Mucosa of rectum (tissue), 2 donors: ENCODE data around the gene EML1.

Experiments used
- H3K27ac ChIP-seq, 2 donors: one replicate each; pipeline ENCODE4 v1.7.0; 2013; ENCODE audit warnings: inconsistent platforms in 2 of 2, low read depth in 2 of 2, low read length in 2 of 2
- H3K27me3 ChIP-seq, 2 donors: one replicate each; pipeline ENCODE4 v1.7.0; 2013; ENCODE audit warnings: low read length in 2 of 2; ENCODE audit not compliant: control insufficient read depth in 2 of 2, insufficient read depth in 2 of 2
- H3K36me3 ChIP-seq, 2 donors: one replicate each; pipeline ENCODE4 v1.7.0; 2013; ENCODE audit warnings: low read length in 2 of 2; ENCODE audit not compliant: control insufficient read depth in 2 of 2, insufficient read depth in 2 of 2
- H3K4me1 ChIP-seq, 2 donors: one replicate each; pipeline ENCODE4 v1.7.0; 2013; ENCODE audit warnings: low read length in 2 of 2, mild to moderate bottlenecking in 1 of 2; ENCODE audit not compliant: control insufficient read depth in 2 of 2, insufficient read depth in 2 of 2
- H3K4me3 ChIP-seq, 2 donors: one replicate each; pipeline ENCODE4 v1.7.0; 2013; ENCODE audit warnings: low read length in 2 of 2
- H3K9ac ChIP-seq, 2 donors: one replicate each; pipeline ENCODE4 v1.7.0; 2013; ENCODE audit warnings: low read length in 2 of 2, low read depth in 1 of 2, mild to moderate bottlenecking in 1 of 2
- H3K9me3 ChIP-seq, 2 donors: one replicate each; pipeline ENCODE4 v1.7.0; 2013; ENCODE audit warnings: low read length in 2 of 2; ENCODE audit not compliant: control insufficient read depth in 2 of 2
- donor health status: healthy.
- donor health status: Normal muscosa, but diverticular disease.

The EML1 gene

GRCh38 chr14:99891266-99891665, 98.1 kb downstream of the EML1 start:
- Histone ChIP-seq H3K4me3 (no peak overlapping the region), H3K9me3 (no peaks in the 10 kb centered on the region), H3K27me3 (no peaks in the 10 kb centered on the region), H3K36me3 (no peaks in the 10 kb centered on the region), H3K9ac (no peak overlapping the region), H3K27ac (no peak overlapping the region), H3K4me1 (no peaks in the 10 kb centered on the region)

- no peak overlapping the region for H3K27ac ChIP-seq
- H3K4me1 ChIP-seq: no peaks in the 10 kb centered on the region
These were observed 98.7 kb downstream of the EML1 start for GRCh38 chr14:99891900-99892299.

GRCh38 chr14:99892406-99892805, 99.2 kb downstream of the EML1 start:
- H3K27me3 ChIP-seq: no peaks in the 10 kb centered on the region
- H3K27ac ChIP-seq: no peak overlapping the region
- H3K36me3 ChIP-seq: no peaks in the 10 kb centered on the region
- no peak overlapping the region for H3K4me3 ChIP-seq
- no peaks in the 10 kb centered on the region for H3K9me3 ChIP-seq
- no peak overlapping the region for H3K9ac ChIP-seq
- H3K4me1 ChIP-seq: no peaks in the 10 kb centered on the region

More at GRCh38 chr14:99891900-99892299, 98.7 kb downstream of the EML1 start:
- H3K36me3 ChIP-seq: no peaks in the 10 kb centered on the region
- H3K4me3 ChIP-seq: no peak overlapping the region
- no peak overlapping the region for H3K9ac ChIP-seq
- H3K27me3 ChIP-seq: no peaks in the 10 kb centered on the region
- no peaks in the 10 kb centered on the region for H3K9me3 ChIP-seq

GRCh38 chr14:99896361-99896760, 103.1 kb downstream of the EML1 start:
- Histone ChIP-seq H3K27ac (no peak overlapping the region), H3K4me1 (no peaks in the 10 kb centered on the region), H3K9me3 (no peaks in the 10 kb centered on the region), H3K9ac (no peak overlapping the region), H3K36me3 (no peaks in the 10 kb centered on the region), H3K4me3 (no peak overlapping the region), H3K27me3 (no peaks in the 10 kb centered on the region)

- H3K27me3 ChIP-seq: no peaks in the 10 kb centered on the region
- no peaks in the 10 kb centered on the region for H3K9me3 ChIP-seq
- H3K9ac ChIP-seq: no peak overlapping the region
- H3K36me3 ChIP-seq: no peaks in the 10 kb centered on the region
- H3K4me1 ChIP-seq: no peaks in the 10 kb centered on the region
- no peak overlapping the region for H3K4me3 ChIP-seq
- H3K27ac ChIP-seq: no peak overlapping the region
These were observed 106.5 kb downstream of the EML1 start for GRCh38 chr14:99899578-99900178.

GRCh38 chr14:99902925-99903324, 109.7 kb downstream of the EML1 start:
- H3K9ac ChIP-seq: no peak overlapping the region
- no peaks in the 10 kb centered on the region for H3K9me3 ChIP-seq
- H3K36me3 ChIP-seq: no peaks in the 10 kb centered on the region
- no peaks in the 10 kb centered on the region for H3K4me1 ChIP-seq
- no peak overlapping the region for H3K4me3 ChIP-seq
- no peaks in the 10 kb centered on the region for H3K27me3 ChIP-seq
- H3K27ac ChIP-seq: no peak overlapping the region

GRCh38 chr14:99904506-99904905, 111.3 kb downstream of the EML1 start:
- no peaks in the 10 kb centered on the region for H3K9me3 ChIP-seq
- H3K27me3 ChIP-seq: no peaks in the 10 kb centered on the region
- H3K4me3 ChIP-seq: no peak overlapping the region
- no peaks in the 10 kb centered on the region for H3K4me1 ChIP-seq
- H3K36me3 ChIP-seq: no peaks in the 10 kb centered on the region
- no peak overlapping the region for H3K9ac ChIP-seq
- H3K27ac ChIP-seq: no peak overlapping the region

- no peaks in the 10 kb centered on the region for H3K27me3 ChIP-seq
- no peaks in the 10 kb centered on the region for H3K4me1 ChIP-seq
- no peak overlapping the region for H3K4me3 ChIP-seq
- no peak overlapping the region for H3K9ac ChIP-seq
- H3K9me3 ChIP-seq: no peaks in the 10 kb centered on the region
- H3K27ac ChIP-seq: no peak overlapping the region
- H3K36me3 ChIP-seq: no peaks in the 10 kb centered on the region
These were observed 111.9 kb downstream of the EML1 start for GRCh38 chr14:99905121-99905520.

GRCh38 chr14:99907761-99908652, 114.8 kb downstream of the EML1 start:
- Histone ChIP-seq H3K9me3 (no peaks in the 10 kb centered on the region), H3K36me3 (no peaks in the 10 kb centered on the region), H3K27me3 (peaks cover 0 to 3% of the 10 kb centered on the region in 2 donors), H3K9ac (no peak overlapping the region), H3K27ac (no peak overlapping the region), H3K4me3 (no peak overlapping the region), H3K4me1 (no peaks in the 10 kb centered on the region)

GRCh38 chr14:99908653-99909250, 115.5 kb downstream of the EML1 start:
- H3K9me3 ChIP-seq: no peaks in the 10 kb centered on the region

More at GRCh38 chr14:99908653-99909250, 115.5 kb downstream of the EML1 start:
- H3K4me3 ChIP-seq: no peak overlapping the region
- no peak overlapping the region for H3K27ac ChIP-seq
- no peaks in the 10 kb centered on the region for H3K36me3 ChIP-seq
- H3K4me1 ChIP-seq: no peaks in the 10 kb centered on the region
- no peak overlapping the region for H3K9ac ChIP-seq
- peaks cover 0 to 3% of the 10 kb centered on the region in 2 donors for H3K27me3 ChIP-seq
